Left ventricle myocardium superior (tissue), 1 donor: ENCODE measurements around the gene NELL1. TPM values are rescaled to one million over a fixed set of nuclear protein-coding genes. Genes with fewer than 3 reads are reported as not detected.
"Not testable (repeated sequence)": the region's sequence is repeated elsewhere in the genome, so short reads cannot be mapped to it uniquely, and the experiment has no call there.

Source experiments
- ATAC-seq: fragments of 200-7000 bp; cut with Tn5 transposase; one replicate; pipeline ENCODE4 v1.9.1; 2020; ENCODE audit warnings: mild to moderate bottlenecking, moderate library complexity
- DNase-seq: peaks from one replicate; pipeline ENCODE4 v3.0.0-alpha.2; 2020
- intact Hi-C: fragments of 100-400 bp; cut with micrococcal nuclease; formaldehyde crosslinking; loops from one replicate; pipeline ENCODE4 v1.11.0; 2022
- total RNA-seq: library from RNA; stranded (reverse); fragmentation: NEBNext Ultra II Directional; extraction: Animal tissue kit (Norgen Biotek cat#: 25700); gene quantifications from one replicate; pipeline ENCODE4 v1.2.1, GENCODE V29; 2021
- donor health status: DM: no; HTN: yes; CAD: no; lungs with severe emphysema.

The NELL1 gene
- total RNA-seq, 1 donor from 2014 or later: not detected

- DNase-seq (no peak), ATAC-seq (no peak)
- intact Hi-C loops: loop anchor here (10.0 kb wide), 1 partner anchor 162 kb away; no protein-coding TSS in a partner anchor
Measured at GRCh38 chr11:21133244-21133643, 463.9 kb downstream of the NELL1 start.

GRCh38 chr11:21133722-21134121 is 464.3 kb downstream of the NELL1 start:
- DNase-seq (no peak), ATAC-seq (no peak)
- intact Hi-C loops: loop anchor here (10.0 kb wide), 1 partner anchor 161 kb away; no protein-coding TSS in a partner anchor

- ATAC-seq (no peak), DNase-seq (no peak)
- intact Hi-C loops: loop anchor here (10.0 kb wide), 1 partner anchor 157 kb away; no protein-coding TSS in a partner anchor
Measured at GRCh38 chr11:21137803-21138202, 468.4 kb downstream of the NELL1 start.

GRCh38 chr11:21141557-21141956 is 472.2 kb downstream of the NELL1 start:
- DNase-seq, intact Hi-C loops, ATAC-seq: not testable (repeated sequence)

- no peak for DNase-seq
- intact Hi-C loops: no loop called here
- no peak for ATAC-seq
Measured at GRCh38 chr11:21142007-21142406, 472.6 kb downstream of the NELL1 start.

GRCh38 chr11:21144531-21144930 is 475.1 kb downstream of the NELL1 start:
- no peak for ATAC-seq
- intact Hi-C loops: no loop called here

GRCh38 chr11:21148376-21148775 is 479.0 kb downstream of the NELL1 start:
- ATAC-seq (no peak), DNase-seq (no peak)

More at GRCh38 chr11:21144531-21144930, 475.1 kb downstream of the NELL1 start:
- no peak for DNase-seq

GRCh38 chr11:21160140-21160539 is 490.8 kb downstream of the NELL1 start:
- intact Hi-C loops: no loop called here
- ATAC-seq: no peak

More at GRCh38 chr11:21148376-21148775, 479.0 kb downstream of the NELL1 start:
- intact Hi-C loops: no loop called here

GRCh38 chr11:21169639-21170038 is 500.3 kb downstream of the NELL1 start:
- ATAC-seq (no peak), DNase-seq (no peak)
- intact Hi-C loops: no loop called here

More at GRCh38 chr11:21160140-21160539, 490.8 kb downstream of the NELL1 start:
- DNase-seq: no peak

GRCh38 chr11:21173476-21173875 is 504.1 kb downstream of the NELL1 start:
- DNase-seq (no peak), ATAC-seq (no peak)
- intact Hi-C loops: no loop called here

GRCh38 chr11:21174781-21175180 is 505.4 kb downstream of the NELL1 start:
- intact Hi-C loops: no loop called here
- ATAC-seq: no peak

GRCh38 chr11:21177379-21177778 is 508.0 kb downstream of the NELL1 start:
- no peak for DNase-seq
- no peak for ATAC-seq
- intact Hi-C loops: no loop called here

More at GRCh38 chr11:21174781-21175180, 505.4 kb downstream of the NELL1 start:
- DNase-seq: no peak

GRCh38 chr11:21179770-21180169 is 510.4 kb downstream of the NELL1 start:
- ATAC-seq (no peak), DNase-seq (no peak)

GRCh38 chr11:21180182-21180581 is 510.8 kb downstream of the NELL1 start:
- intact Hi-C loops: no loop called here
- ATAC-seq: no peak
- DNase-seq: no peak

More at GRCh38 chr11:21179770-21180169, 510.4 kb downstream of the NELL1 start:
- intact Hi-C loops: no loop called here

- no peak for DNase-seq
Measured at GRCh38 chr11:21185959-21186358, 516.6 kb downstream of the NELL1 start.

GRCh38 chr11:21190181-21190580 is 520.8 kb downstream of the NELL1 start:
- no peak for DNase-seq
- intact Hi-C loops: no loop called here

More at GRCh38 chr11:21185959-21186358, 516.6 kb downstream of the NELL1 start:
- no peak for ATAC-seq
- intact Hi-C loops: no loop called here

GRCh38 chr11:21195995-21196394 is 526.6 kb downstream of the NELL1 start:
- DNase-seq (no peak), ATAC-seq (peak; percentile 59)
- intact Hi-C loops: no loop called here

More at GRCh38 chr11:21190181-21190580, 520.8 kb downstream of the NELL1 start:
- no peak for ATAC-seq

GRCh38 chr11:21198498-21198897 is 529.1 kb downstream of the NELL1 start:
- no peak for ATAC-seq
- intact Hi-C loops: no loop called here
- DNase-seq: no peak

- intact Hi-C loops: no loop called here
- no peak for DNase-seq
- ATAC-seq: no peak
Measured at GRCh38 chr11:21205205-21205604, 535.8 kb downstream of the NELL1 start.

GRCh38 chr11:21225860-21226259 is 556.5 kb downstream of the NELL1 start:
- intact Hi-C loops: no loop called here
- DNase-seq: no peak
- ATAC-seq: no peak

- intact Hi-C loops: no loop called here
- ATAC-seq: no peak
- DNase-seq: no peak
Measured at GRCh38 chr11:21229224-21229623, 559.8 kb downstream of the NELL1 start.
